ENCODE measurements around the gene SLC9C1. TPM values are rescaled to one million over a fixed set of nuclear protein-coding genes. Genes with fewer than 3 reads are reported as not detected.

SLC9C1 gene
- total RNA-seq, 6 experiments from 2014 or later, result not detected

DNA sequence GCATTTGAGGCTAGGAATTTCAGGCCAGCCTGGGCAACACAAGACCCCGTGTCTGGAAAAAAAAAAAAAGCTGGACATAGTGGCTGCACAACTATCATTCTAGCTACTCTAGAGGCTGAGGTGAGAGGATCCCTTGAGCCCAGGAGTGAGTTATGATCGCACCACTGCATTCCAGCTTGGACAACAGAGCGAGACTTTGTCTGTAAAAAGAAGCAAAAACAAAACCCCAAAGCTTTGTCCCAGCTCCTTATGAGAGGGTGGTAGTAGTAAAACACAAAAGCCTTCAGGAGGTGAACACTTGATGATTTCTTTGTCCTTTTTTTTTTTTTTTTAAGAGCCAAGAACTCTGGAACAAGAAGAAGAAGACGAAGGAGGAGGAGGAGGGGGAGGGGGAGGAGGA is 37.8 kb upstream of the SLC9C1 start:
- Mint-ChIP-seq H3K27ac (no peak overlapping the region), H3K9me3 (no peaks in the 10 kb centered on the region), H3K4me3 (no peak overlapping the region), H3K4me1 (ENCODE audit: low read depth) (peaks cover 5% of the 10 kb centered on the region; the same call in 1 of the 2 replicates), H3K36me3 (ENCODE audit: low read depth) (no peaks in the 10 kb centered on the region), H3K27me3 (ENCODE audit: insufficient read depth) (peaks cover 27% of the 10 kb centered on the region)
- TF ChIP-seq, protein P1, sequence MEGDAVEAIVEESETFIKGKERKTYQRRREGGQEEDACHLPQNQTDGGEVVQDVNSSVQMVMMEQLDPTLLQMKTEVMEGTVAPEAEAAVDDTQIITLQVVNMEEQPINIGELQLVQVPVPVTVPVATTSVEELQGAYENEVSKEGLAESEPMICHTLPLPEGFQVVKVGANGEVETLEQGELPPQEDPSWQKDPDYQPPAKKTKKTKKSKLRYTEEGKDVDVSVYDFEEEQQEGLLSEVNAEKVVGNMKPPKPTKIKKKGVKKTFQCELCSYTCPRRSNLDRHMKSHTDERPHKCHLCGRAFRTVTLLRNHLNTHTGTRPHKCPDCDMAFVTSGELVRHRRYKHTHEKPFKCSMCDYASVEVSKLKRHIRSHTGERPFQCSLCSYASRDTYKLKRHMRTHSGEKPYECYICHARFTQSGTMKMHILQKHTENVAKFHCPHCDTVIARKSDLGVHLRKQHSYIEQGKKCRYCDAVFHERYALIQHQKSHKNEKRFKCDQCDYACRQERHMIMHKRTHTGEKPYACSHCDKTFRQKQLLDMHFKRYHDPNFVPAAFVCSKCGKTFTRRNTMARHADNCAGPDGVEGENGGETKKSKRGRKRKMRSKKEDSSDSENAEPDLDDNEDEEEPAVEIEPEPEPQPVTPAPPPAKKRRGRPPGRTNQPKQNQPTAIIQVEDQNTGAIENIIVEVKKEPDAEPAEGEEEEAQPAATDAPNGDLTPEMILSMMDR (IDR thresholded peaks at IDR 0.05), result no peak
- no peak for DNase-seq

DNA sequence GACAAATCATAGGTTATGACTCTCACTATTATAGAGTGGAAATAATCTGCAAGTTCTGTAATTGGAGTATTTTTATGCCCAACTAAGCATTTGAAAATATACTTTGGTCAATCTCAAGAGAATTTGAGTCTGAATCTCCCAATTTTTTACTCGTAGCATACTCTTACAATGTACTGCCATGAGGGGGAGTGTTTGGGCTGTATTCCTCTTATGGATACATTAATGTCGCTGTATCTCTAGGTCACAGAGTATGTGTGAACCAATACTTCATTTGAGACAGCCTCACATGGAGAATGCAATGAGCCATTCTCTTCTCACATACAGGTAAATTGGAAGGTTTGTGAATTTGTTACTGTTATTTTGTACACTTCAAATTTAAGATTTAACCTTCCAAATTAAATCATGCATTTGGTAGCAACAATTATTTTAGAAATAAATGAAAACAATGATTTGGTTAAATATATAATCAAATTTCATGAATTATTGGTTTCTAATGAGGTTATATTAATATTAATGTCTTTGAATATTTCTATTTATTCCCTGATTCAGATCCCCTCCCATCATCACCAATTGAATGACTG is 33.4 kb upstream of the SLC9C1 start:
- H3K27me3 Mint-ChIP-seq (ENCODE audit: insufficient read depth), result peaks cover 10% of the 10 kb centered on the region
- DNase-seq, result peak; percentile 59
- H3K36me3 Mint-ChIP-seq (ENCODE audit: low read depth), result no peaks in the 10 kb centered on the region
- no peak overlapping the region for H3K27ac Mint-ChIP-seq
- no peaks in the 10 kb centered on the region for H3K4me1 Mint-ChIP-seq (ENCODE audit: low read depth)
- TF ChIP-seq, protein P1 (IDR thresholded peaks at IDR 0.05), result peak; percentile 81
- H3K4me3 Mint-ChIP-seq, result no peak overlapping the region
- H3K9me3 Mint-ChIP-seq, result no peaks in the 10 kb centered on the region

DNA sequence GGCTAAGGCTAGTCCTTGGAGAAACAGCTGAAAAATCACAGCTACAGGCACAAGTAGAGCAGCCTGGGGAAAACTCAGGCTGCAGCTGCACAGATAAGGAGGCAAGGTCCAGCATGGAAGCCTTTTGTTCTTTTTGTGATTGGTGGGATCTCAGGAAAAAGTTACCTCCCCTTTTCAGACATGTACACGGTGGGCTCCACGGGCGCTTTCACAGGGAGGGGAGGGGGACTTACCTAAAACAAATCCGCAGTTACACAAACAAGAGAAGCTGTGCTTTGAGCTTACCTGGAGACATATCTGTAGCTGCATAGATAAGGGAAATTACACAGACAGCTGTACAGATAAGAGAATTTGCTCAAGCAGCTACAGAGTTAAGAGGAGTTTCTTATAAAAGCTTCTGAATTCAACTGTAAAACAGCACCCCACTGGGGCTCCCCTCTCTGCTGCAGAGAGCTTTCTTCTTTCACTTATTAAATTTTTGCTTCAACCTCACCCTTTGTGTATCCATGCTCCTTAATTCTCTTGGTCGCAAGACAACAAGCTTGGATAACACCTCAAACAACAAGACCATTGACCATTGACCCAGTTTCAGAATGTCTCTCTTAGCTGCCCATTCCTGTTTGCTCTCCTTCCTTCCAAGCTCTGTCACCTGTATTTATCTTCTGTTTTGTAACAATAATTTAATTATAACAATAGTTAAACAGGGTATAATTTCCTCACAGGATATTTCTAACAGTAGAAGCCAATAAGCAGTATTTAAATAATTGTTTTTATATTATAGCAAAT is 28.0 kb upstream of the SLC9C1 start:
- H3K27ac Mint-ChIP-seq, result no peak overlapping the region
- TF ChIP-seq, protein P1 (IDR thresholded peaks at IDR 0.05), result no peak
- no peaks in the 10 kb centered on the region for H3K9me3 Mint-ChIP-seq
- peaks cover 6% of the 10 kb centered on the region; the same call in 1 of the 2 replicates for H3K27me3 Mint-ChIP-seq (ENCODE audit: insufficient read depth)
- H3K4me1 Mint-ChIP-seq (ENCODE audit: low read depth), result no peaks in the 10 kb centered on the region
- no peak for DNase-seq
- no peak overlapping the region for H3K4me3 Mint-ChIP-seq
- H3K36me3 Mint-ChIP-seq (ENCODE audit: low read depth), result no peaks in the 10 kb centered on the region

DNA sequence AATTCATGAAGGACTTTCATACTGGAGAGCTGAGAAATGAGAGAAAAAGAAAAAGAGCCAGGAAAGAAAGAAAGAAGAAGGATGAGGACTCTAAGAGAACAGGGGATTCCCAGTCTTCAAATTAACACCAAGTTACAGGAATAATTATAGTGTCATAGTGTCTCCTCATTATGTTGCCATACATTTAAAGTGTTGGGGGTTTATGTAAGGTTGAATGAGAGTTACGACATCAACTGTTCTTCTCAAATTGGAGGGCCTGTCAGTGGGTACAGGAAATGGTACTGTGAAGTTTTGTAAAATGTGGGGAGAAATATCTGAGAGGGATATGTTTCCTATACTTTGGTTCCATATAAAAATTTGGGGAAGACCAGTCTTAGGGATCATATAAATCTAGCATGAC is 26.7 kb upstream of the SLC9C1 start:
- no peak overlapping the region for H3K27ac Mint-ChIP-seq
- H3K4me1 Mint-ChIP-seq (ENCODE audit: low read depth), result no peaks in the 10 kb centered on the region

DNA sequence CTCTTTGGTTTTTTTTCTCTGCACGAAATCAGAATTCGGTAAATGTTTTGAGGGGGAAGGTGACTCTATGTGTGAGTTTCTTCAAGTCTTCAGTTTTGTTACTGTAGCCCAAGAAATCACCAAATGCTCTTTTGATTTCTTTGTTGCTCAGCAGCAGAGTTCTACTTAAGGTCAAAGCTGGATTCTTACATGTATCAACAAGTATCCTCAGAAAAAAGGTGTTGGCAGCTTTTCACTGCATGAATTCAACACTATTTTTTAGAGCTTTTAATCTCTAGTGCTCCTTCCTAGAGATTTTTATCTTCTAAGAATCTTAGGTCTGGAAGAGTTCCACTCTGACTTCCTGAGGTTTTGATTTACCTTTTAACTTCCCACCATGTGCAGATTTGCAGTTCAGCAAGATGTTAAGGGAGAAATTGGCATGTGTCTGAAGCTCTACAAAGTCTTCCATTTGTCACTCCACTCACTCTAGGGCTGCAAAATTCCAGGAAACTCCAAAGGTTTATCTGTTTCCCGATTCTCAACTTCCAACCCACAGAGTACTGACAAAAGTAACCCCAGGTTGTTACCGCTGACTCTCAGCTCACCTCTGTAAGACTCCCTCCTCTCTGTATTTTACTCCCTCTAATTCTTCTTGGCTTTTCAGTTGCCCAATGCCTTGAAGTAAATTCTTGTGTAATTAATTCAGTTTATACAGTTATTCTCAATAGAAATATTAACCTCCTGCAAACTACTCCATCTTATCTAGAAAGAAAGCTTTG is 25.7 kb upstream of the SLC9C1 start:
- no peak for DNase-seq
- Mint-ChIP-seq H3K4me1 (ENCODE audit: low read depth) (no peaks in the 10 kb centered on the region), H3K4me3 (no peak overlapping the region), H3K9me3 (no peaks in the 10 kb centered on the region), H3K36me3 (ENCODE audit: low read depth) (no peaks in the 10 kb centered on the region), H3K27me3 (ENCODE audit: insufficient read depth) (peaks cover 9% of the 10 kb centered on the region; the same call in 1 of the 2 replicates), H3K27ac (no peak overlapping the region)
- TF ChIP-seq, protein P1 (IDR thresholded peaks at IDR 0.05), result no peak

More for the DNA sequence above, 26.7 kb upstream of the SLC9C1 start:
- Mint-ChIP-seq H3K27me3 (ENCODE audit: insufficient read depth) (peaks cover 6% of the 10 kb centered on the region; the same call in 1 of the 2 replicates), H3K9me3 (no peaks in the 10 kb centered on the region), H3K36me3 (ENCODE audit: low read depth) (no peaks in the 10 kb centered on the region), H3K4me3 (no peak overlapping the region)
- TF ChIP-seq, protein P1 (IDR thresholded peaks at IDR 0.05), result no peak
- DNase-seq, result no peak

Data from HFFc6 (cell line).